B cell (primary cell): Measurements from ENCODE around the gene ZSCAN2. TPM values are rescaled to one million over a fixed set of nuclear protein-coding genes. Genes with fewer than 3 reads are reported as not detected.

Experiments used
- ATAC-seq: fragments of 200-7000 bp; cut with Tn5 transposase; one replicate; pipeline ENCODE4 v1.10.0; 2021; ENCODE audit warnings: low read depth, mild to moderate bottlenecking, moderate number of reproducible peaks, moderate library complexity
- CTCF ChIA-PET: fragments of 350-600 bp; sonication (Branson Sonifier 250); formaldehyde crosslinking; loops from one replicate; lab custom pipeline; 2021; ENCODE audit warnings: antibody characterized with exemption, inconsistent platforms; lab: Charles Lee
- POLR2A ChIA-PET: fragments of 350-600 bp; sonication (Branson Sonifier 250); formaldehyde crosslinking; loops from one replicate; lab custom pipeline; 2021; ENCODE audit warnings: antibody characterized with exemption; lab: Charles Lee
- DNase-seq: peaks from one replicate; pipeline ENCODE4 v3.0.0; 2013
- H2AFZ ChIP-seq: 2 replicates; pipeline ENCODE4 v1.6.1; 2012; ENCODE audit warnings: mild to moderate bottlenecking, low read depth, low read length; ENCODE audit not compliant: insufficient read depth, poor library complexity, severe bottlenecking
- H3K27ac ChIP-seq, 2 donors: 1 replicate in 1 of 2; 2 replicates in 1 of 2; pipeline ENCODE4 v1.5.1; 2012 to 2013; ENCODE audit warnings: low read length in 2 of 2, mild to moderate bottlenecking in 2 of 2, moderate library complexity in 1 of 2
- H3K27me3 ChIP-seq, 4 experiments: fragments of 200-600 bp in 1 of 4; sonication (generic) in 1 of 4; replicated peaks in 1 of 4; 1 replicate in 2 of 4; 2 replicates in 2 of 4; pipeline versions ENCODE4 v1.6.1 to v1.7.0; 2013 to 2016; ENCODE audit warnings: low read length in 3 of 4, mild to moderate bottlenecking in 2 of 4, mixed read lengths in 1 of 4, moderate library complexity in 1 of 4; ENCODE audit not compliant: insufficient read depth in 4 of 4, control insufficient read depth in 3 of 4; ENCODE audit errors: control extremely low read depth in 1 of 4
- H3K36me3 ChIP-seq, 2 experiments: replicated peaks in 1 of 2; 1 replicate in 1 of 2; 2 replicates in 1 of 2; pipeline versions ENCODE4 v1.6.1 to v1.7.1; 2013; ENCODE audit warnings: low read length in 1 of 2; ENCODE audit not compliant: insufficient read depth in 2 of 2, control insufficient read depth in 1 of 2; ENCODE audit errors: control extremely low read depth in 1 of 2, extremely low read depth in 1 of 2
- H3K4me1 ChIP-seq, 2 donors: fragments of 200-600 bp in 1 of 2; sonication (generic) in 1 of 2; 1 replicate in 1 of 2; 2 replicates in 1 of 2; pipeline versions ENCODE4 v1.5.1 to v1.6.1; 2013 to 2017; ENCODE audit warnings: low read length in 2 of 2; ENCODE audit not compliant: control insufficient read depth in 2 of 2, insufficient read depth in 2 of 2
- H3K4me2 ChIP-seq: replicated peaks from 2 replicates; pipeline ENCODE3; 2012; ENCODE audit warnings: mild to moderate bottlenecking, low read depth, low read length; ENCODE audit not compliant: poor library complexity, severe bottlenecking
- H3K4me3 ChIP-seq, 5 experiments: fragments of 200-600 bp in 1 of 5; sonication (generic) in 1 of 5; 1 replicate in 3 of 5; 2 replicates in 2 of 5; pipeline versions ENCODE4 v1.5.1 to v1.7.0; 2011 to 2016; ENCODE audit warnings: low read length in 4 of 5, mild to moderate bottlenecking in 4 of 5, low read depth in 2 of 5, control low read depth in 1 of 5, moderate library complexity in 1 of 5; ENCODE audit not compliant: insufficient read depth in 1 of 5; ENCODE audit errors: control extremely low read depth in 1 of 5, extremely low read depth in 1 of 5
- H3K79me2 ChIP-seq: fragments of 200-600 bp; sonication (generic); one replicate; pipeline ENCODE4 v1.6.0; 2016; ENCODE audit warnings: low read length; ENCODE audit not compliant: control insufficient read depth, insufficient read depth
- H3K9ac ChIP-seq: fragments of 200-600 bp; sonication (generic); 2 replicates; pipeline ENCODE4 v1.6.1; 2017; ENCODE audit warnings: mild to moderate bottlenecking, low read length, moderate library complexity
- H3K9me3 ChIP-seq, 3 donors: one replicate each; pipeline versions ENCODE4 v1.6.1 to v1.7.1; 2013; ENCODE audit warnings: low read length in 2 of 3; ENCODE audit not compliant: control insufficient read depth in 2 of 3, insufficient read depth in 1 of 3; ENCODE audit errors: control extremely low read depth in 1 of 3
- H4K20me1 ChIP-seq: 2 replicates; pipeline ENCODE4 v1.6.0; 2012; ENCODE audit warnings: mild to moderate bottlenecking, low read length; ENCODE audit not compliant: insufficient read depth, control insufficient read depth, poor library complexity, severe bottlenecking
- H3K27ac Mint-ChIP-seq: one replicate; pipeline ENCODE4 v1.8.0; 2021; ENCODE audit warnings: mixed read lengths
- H3K27me3 Mint-ChIP-seq: one replicate; pipeline ENCODE4 v1.8.0; 2021; ENCODE audit warnings: mixed read lengths
- H3K4me1 Mint-ChIP-seq: one replicate; pipeline ENCODE4 v1.8.0; 2021; ENCODE audit warnings: mixed read lengths
- H3K4me3 Mint-ChIP-seq: one replicate; pipeline ENCODE4 v1.8.0; 2021; ENCODE audit warnings: mixed read lengths
- H3K9me3 Mint-ChIP-seq: one replicate; pipeline ENCODE4 v1.8.0; 2022; ENCODE audit warnings: mixed read lengths; ENCODE audit not compliant: insufficient read depth
- EZH2 ChIP-seq: IDR thresholded peaks from 2 replicates; pipeline ENCODE4 v1.6.1; 2012; ENCODE audit warnings: borderline replicate concordance, low read depth, mild to moderate bottlenecking, moderate library complexity, low read length; ENCODE audit not compliant: insufficient read depth, poor library complexity, severe bottlenecking
- WGBS: methylation state at CpG from one replicate; pipeline ENCODE4 v1.1.5; 2013; ENCODE audit warnings: missing lambda C conversion rate; ENCODE audit not compliant: insufficient coverage; 5-methylcytosine and 5-hydroxymethylcytosine counted together
- intact Hi-C: fragments of 100-400 bp; cut with micrococcal nuclease; formaldehyde crosslinking; loops from one replicate; pipeline ENCODE4 v1.10.0; 2022
- polyA plus RNA-seq: library from polyadenylated mRNA; depleted of rRNA; stranded (reverse); fragments of >200 nt; gene quantifications from 2 replicates; pipeline ENCODE4 v1.2.3, GENCODE V29; 2012
- total RNA-seq, 2 donors: library from RNA; stranded (reverse); fragments of 120-200 nt in 1 of 2; gene quantifications; 1 replicate in 1 of 2; 2 replicates in 1 of 2; pipeline versions ENCODE4 v1.2.3 to v1.2.4, GENCODE V29; 2013 to 2022
- TF ChIP-seq, protein P1 (sequence below): fragments of 200-600 bp; IDR thresholded peaks from one replicate; pipeline ENCODE4 v1.8.0; 2022; ENCODE audit warnings: antibody characterized with exemption, mild to moderate bottlenecking

The ZSCAN2 gene
- total and polyA plus RNA-seq, 2 donors (not counting 1 experiment from before 2014, with no cell fraction given) = 9.9 to 18.6 TPM

DNA sequence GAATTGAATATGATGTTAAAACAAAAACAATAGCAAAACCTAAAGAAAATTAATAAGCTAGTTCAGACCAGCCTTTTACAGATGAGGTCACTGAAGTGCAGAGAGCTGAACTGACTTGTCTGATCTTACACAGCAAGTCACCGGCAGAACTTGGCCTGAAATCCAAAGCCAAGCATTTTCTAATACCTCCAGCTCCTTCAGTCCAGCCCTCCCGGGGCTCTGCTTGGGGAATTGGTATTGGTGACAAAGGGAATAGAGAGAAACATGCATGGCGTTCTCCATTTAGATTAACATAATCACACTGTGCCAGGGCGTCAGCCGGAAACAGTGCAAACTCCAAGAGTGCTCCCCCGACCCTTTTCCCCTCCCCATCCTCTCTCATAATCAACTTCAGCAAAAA, 14.1 kb upstream of the ZSCAN2 start:
- no peak overlapping the region for H3K9ac ChIP-seq
- H3K9me3 ChIP-seq = no peaks in the 10 kb centered on the region
- no peaks in the 10 kb centered on the region for H3K36me3 ChIP-seq
- no peak for ATAC-seq
- H3K79me2 ChIP-seq = no peaks in the 10 kb centered on the region
- no peaks in the 10 kb centered on the region for H4K20me1 ChIP-seq
- H3K4me3 ChIP-seq = no peak overlapping the region
- WGBS = no CpG with 5 or more reads among the region's 6 CpGs
- H3K9me3 Mint-ChIP-seq = no peaks in the 10 kb centered on the region
- no peak overlapping the region for H3K27ac Mint-ChIP-seq
- no peak overlapping the region for H3K27ac ChIP-seq
- H3K4me3 Mint-ChIP-seq = no peak overlapping the region
- H2AFZ ChIP-seq = no peak overlapping the region
- intact Hi-C loops = loop anchor here (5.0 kb wide), 1 partner anchor 396 kb away; the partner anchor contains the start of gene PDE8A
- TF ChIP-seq, protein P1, sequence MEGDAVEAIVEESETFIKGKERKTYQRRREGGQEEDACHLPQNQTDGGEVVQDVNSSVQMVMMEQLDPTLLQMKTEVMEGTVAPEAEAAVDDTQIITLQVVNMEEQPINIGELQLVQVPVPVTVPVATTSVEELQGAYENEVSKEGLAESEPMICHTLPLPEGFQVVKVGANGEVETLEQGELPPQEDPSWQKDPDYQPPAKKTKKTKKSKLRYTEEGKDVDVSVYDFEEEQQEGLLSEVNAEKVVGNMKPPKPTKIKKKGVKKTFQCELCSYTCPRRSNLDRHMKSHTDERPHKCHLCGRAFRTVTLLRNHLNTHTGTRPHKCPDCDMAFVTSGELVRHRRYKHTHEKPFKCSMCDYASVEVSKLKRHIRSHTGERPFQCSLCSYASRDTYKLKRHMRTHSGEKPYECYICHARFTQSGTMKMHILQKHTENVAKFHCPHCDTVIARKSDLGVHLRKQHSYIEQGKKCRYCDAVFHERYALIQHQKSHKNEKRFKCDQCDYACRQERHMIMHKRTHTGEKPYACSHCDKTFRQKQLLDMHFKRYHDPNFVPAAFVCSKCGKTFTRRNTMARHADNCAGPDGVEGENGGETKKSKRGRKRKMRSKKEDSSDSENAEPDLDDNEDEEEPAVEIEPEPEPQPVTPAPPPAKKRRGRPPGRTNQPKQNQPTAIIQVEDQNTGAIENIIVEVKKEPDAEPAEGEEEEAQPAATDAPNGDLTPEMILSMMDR = no peak
- TF ChIP-seq EZH2 = no peak
- peaks cover 14% of the 10 kb centered on the region for H3K27me3 Mint-ChIP-seq
- peaks cover 5 to 6% of the 10 kb centered on the region in 2 donors for H3K4me1 ChIP-seq
- ChIA-PET POLR2A (no interaction called here), CTCF (interaction anchor here (0.9 to 4.2 kb wide), 11 partner anchors 11 to 457 kb away, joined by 3 to 51 read pairs (median 6); partner anchors contain the start of genes NMB and SEC11A)
- no peak overlapping the region for H3K4me2 ChIP-seq
- H3K27me3 ChIP-seq = peaks cover 0 to 8% (median 0%) of the 10 kb centered on the region in 4 experiments
- peaks cover 4% of the 10 kb centered on the region for H3K4me1 Mint-ChIP-seq
- DNase-seq = no peak
